Astrocyte (in vitro differentiated cells and primary cell): ENCODE measurements around the gene EPB41L3. TPM values are rescaled to one million over a fixed set of nuclear protein-coding genes. Genes with fewer than 3 reads are reported as not detected.
"Not testable (repeated sequence)": the region's sequence is repeated elsewhere in the genome, so short reads cannot be mapped to it uniquely, and the experiment has no call there.

Source experiments
- DNase-seq: peaks from one replicate; pipeline ENCODE4 v3.0.0-alpha.2; 2010; ENCODE audit warnings: low read depth
- FAIRE-seq: peaks from 2 replicates; lab custom pipeline; 2011; peaks lifted over from hg19 to GRCh38; lab: Jason Lieb, UNC
- H2AFZ ChIP-seq: 2 replicates; pipeline ENCODE4 v1.6.0; 2012; ENCODE audit warnings: low read depth, low read length, inconsistent platforms
- H3K27ac ChIP-seq: 2 replicates; pipeline ENCODE4 v1.5.1; 2011; ENCODE audit warnings: low read depth, low read length, inconsistent platforms
- H3K27me3 ChIP-seq: 2 replicates; pipeline ENCODE4 v1.6.0; 2011; ENCODE audit warnings: low read length, inconsistent platforms; ENCODE audit not compliant: insufficient read depth
- H3K36me3 ChIP-seq: 2 replicates; pipeline ENCODE4 v1.5.1; 2011; ENCODE audit warnings: low read length, inconsistent platforms; ENCODE audit not compliant: insufficient read depth
- H3K4me1 ChIP-seq: 2 replicates; pipeline ENCODE4 v1.5.1; 2011; ENCODE audit warnings: low read length, inconsistent platforms; ENCODE audit not compliant: insufficient read depth
- H3K4me2 ChIP-seq: 2 replicates; pipeline ENCODE4 v1.6.0; 2012; ENCODE audit warnings: low read length, inconsistent platforms
- H3K4me3 ChIP-seq: 2 replicates; pipeline ENCODE4 v1.5.1; 2011; ENCODE audit warnings: low read depth, mild to moderate bottlenecking, low read length, inconsistent platforms; ENCODE audit not compliant: insufficient read depth
- H3K79me2 ChIP-seq: 2 replicates; pipeline ENCODE4 v1.6.0; 2012; ENCODE audit warnings: mild to moderate bottlenecking, low read length, inconsistent platforms; ENCODE audit not compliant: insufficient read depth
- H3K9ac ChIP-seq: 2 replicates; pipeline ENCODE4 v1.6.0; 2012; ENCODE audit warnings: mild to moderate bottlenecking, low read length, inconsistent platforms
- H3K9me3 ChIP-seq: 2 replicates; pipeline ENCODE4 v1.5.1; 2012; ENCODE audit warnings: low read depth, mild to moderate bottlenecking, low read length, inconsistent platforms; ENCODE audit not compliant: insufficient read depth
- H4K20me1 ChIP-seq: 2 replicates; pipeline ENCODE4 v1.6.0; 2012; ENCODE audit warnings: low read length, inconsistent platforms; ENCODE audit not compliant: insufficient read depth
- H3K27ac Mint-ChIP-seq: one replicate; pipeline ENCODE4 v1.8.0; 2021; ENCODE audit warnings: mild to moderate bottlenecking, mixed read lengths; ENCODE audit not compliant: unreplicated experiment
- H3K27me3 Mint-ChIP-seq: one replicate; pipeline ENCODE4 v1.8.0; 2021; ENCODE audit warnings: low read depth, mixed read lengths; ENCODE audit not compliant: unreplicated experiment
- H3K36me3 Mint-ChIP-seq: one replicate; pipeline ENCODE4 v1.8.0; 2021; ENCODE audit warnings: low read depth, mixed read lengths; ENCODE audit not compliant: unreplicated experiment
- H3K4me1 Mint-ChIP-seq: one replicate; pipeline ENCODE4 v1.8.0; 2021; ENCODE audit warnings: low read depth, mixed read lengths; ENCODE audit not compliant: unreplicated experiment
- H3K4me3 Mint-ChIP-seq: one replicate; pipeline ENCODE4 v1.8.0; 2021; ENCODE audit warnings: mild to moderate bottlenecking, moderate library complexity, mixed read lengths; ENCODE audit not compliant: unreplicated experiment
- H3K9me3 Mint-ChIP-seq: one replicate; pipeline ENCODE4 v1.8.0; 2021; ENCODE audit warnings: mild to moderate bottlenecking, mixed read lengths; ENCODE audit not compliant: unreplicated experiment
- EZH2 ChIP-seq: IDR thresholded peaks from 2 replicates; pipeline ENCODE4 v1.6.1; 2012; ENCODE audit warnings: mild to moderate bottlenecking, low read length, inconsistent platforms; ENCODE audit not compliant: insufficient read depth
- total RNA-seq: library from RNA; stranded (reverse); gene quantifications from 2 replicates; pipeline ENCODE4 v1.2.1, GENCODE V29; 2021
- TF ChIP-seq, protein P1 (sequence below): IDR thresholded peaks from 2 replicates; pipeline ENCODE4 v1.5.1; 2011; ENCODE audit warnings: low read depth, mild to moderate bottlenecking, inconsistent platforms, low read length, moderate library complexity; ENCODE audit not compliant: insufficient read depth

EPB41L3 gene
- total RNA-seq, 1 donor from 2014 or later = 97.0 TPM

- Mint-ChIP-seq H3K4me1 (peaks cover 65% of the 10 kb centered on the region), H3K27me3 (no peaks in the 10 kb centered on the region), H3K4me3 (no peak overlapping the region), H3K9me3 (no peaks in the 10 kb centered on the region), H3K36me3 (peaks cover 2% of the 10 kb centered on the region), H3K27ac (no peak overlapping the region)
- TF ChIP-seq, protein P1, sequence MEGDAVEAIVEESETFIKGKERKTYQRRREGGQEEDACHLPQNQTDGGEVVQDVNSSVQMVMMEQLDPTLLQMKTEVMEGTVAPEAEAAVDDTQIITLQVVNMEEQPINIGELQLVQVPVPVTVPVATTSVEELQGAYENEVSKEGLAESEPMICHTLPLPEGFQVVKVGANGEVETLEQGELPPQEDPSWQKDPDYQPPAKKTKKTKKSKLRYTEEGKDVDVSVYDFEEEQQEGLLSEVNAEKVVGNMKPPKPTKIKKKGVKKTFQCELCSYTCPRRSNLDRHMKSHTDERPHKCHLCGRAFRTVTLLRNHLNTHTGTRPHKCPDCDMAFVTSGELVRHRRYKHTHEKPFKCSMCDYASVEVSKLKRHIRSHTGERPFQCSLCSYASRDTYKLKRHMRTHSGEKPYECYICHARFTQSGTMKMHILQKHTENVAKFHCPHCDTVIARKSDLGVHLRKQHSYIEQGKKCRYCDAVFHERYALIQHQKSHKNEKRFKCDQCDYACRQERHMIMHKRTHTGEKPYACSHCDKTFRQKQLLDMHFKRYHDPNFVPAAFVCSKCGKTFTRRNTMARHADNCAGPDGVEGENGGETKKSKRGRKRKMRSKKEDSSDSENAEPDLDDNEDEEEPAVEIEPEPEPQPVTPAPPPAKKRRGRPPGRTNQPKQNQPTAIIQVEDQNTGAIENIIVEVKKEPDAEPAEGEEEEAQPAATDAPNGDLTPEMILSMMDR = no peak
- no peak for TF ChIP-seq EZH2
- peaks cover 15% of the 10 kb centered on the region for H4K20me1 ChIP-seq
- no peaks in the 10 kb centered on the region for H3K9me3 ChIP-seq
- no peak overlapping the region for H3K9ac ChIP-seq
- FAIRE-seq = peak; percentile 17
- no peak overlapping the region for H2AFZ ChIP-seq
- no peak overlapping the region for H3K27ac ChIP-seq
- no peak for DNase-seq
- H3K27me3 ChIP-seq = no peaks in the 10 kb centered on the region
- H3K4me1 ChIP-seq = peaks cover 12% of the 10 kb centered on the region
- H3K79me2 ChIP-seq = peaks cover 43% of the 10 kb centered on the region
- H3K36me3 ChIP-seq = no peaks in the 10 kb centered on the region
- no peak overlapping the region for H3K4me2 ChIP-seq
- no peak overlapping the region for H3K4me3 ChIP-seq
These were observed 28.6 kb downstream of the EPB41L3 start for GRCh38 chr18:5515011-5515784.

DNA sequence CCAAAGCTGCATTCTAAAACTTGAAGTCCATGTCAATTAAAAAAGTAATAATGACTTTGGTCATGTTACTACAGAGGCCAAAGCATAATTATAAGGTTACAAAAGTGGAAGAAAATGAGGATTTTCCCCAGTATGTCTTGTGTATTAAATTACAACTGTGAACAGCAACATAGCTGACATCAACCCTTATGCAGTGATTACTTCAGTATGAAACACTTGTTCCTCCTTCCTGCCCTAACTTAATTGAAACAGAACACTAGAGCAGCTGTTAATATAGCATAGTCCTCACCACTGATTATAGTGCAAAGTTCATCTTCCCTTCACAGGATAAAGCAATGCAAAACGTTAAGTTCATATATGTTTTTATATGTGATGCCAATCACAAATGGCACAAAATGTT is 29.9 kb downstream of the EPB41L3 start:
- TF ChIP-seq, protein P1 = no peak
- no peak for TF ChIP-seq EZH2
- H3K4me1 ChIP-seq = peaks cover 11% of the 10 kb centered on the region
- no peaks in the 10 kb centered on the region for H3K27me3 ChIP-seq
- Mint-ChIP-seq H3K27ac (no peak overlapping the region), H3K4me3 (no peak overlapping the region), H3K4me1 (peaks cover 66% of the 10 kb centered on the region), H3K27me3 (no peaks in the 10 kb centered on the region), H3K9me3 (no peaks in the 10 kb centered on the region), H3K36me3 (peaks cover 2% of the 10 kb centered on the region)
- FAIRE-seq = no peak
- H3K79me2 ChIP-seq = peaks cover 49% of the 10 kb centered on the region
- H3K4me2 ChIP-seq = no peak overlapping the region
- H3K9me3 ChIP-seq = no peaks in the 10 kb centered on the region
- peaks cover 15% of the 10 kb centered on the region for H4K20me1 ChIP-seq
- H3K9ac ChIP-seq = no peak overlapping the region
- H3K36me3 ChIP-seq = no peaks in the 10 kb centered on the region
- H2AFZ ChIP-seq = no peak overlapping the region
- no peak for DNase-seq
- H3K27ac ChIP-seq = no peak overlapping the region
- no peak overlapping the region for H3K4me3 ChIP-seq

DNA sequence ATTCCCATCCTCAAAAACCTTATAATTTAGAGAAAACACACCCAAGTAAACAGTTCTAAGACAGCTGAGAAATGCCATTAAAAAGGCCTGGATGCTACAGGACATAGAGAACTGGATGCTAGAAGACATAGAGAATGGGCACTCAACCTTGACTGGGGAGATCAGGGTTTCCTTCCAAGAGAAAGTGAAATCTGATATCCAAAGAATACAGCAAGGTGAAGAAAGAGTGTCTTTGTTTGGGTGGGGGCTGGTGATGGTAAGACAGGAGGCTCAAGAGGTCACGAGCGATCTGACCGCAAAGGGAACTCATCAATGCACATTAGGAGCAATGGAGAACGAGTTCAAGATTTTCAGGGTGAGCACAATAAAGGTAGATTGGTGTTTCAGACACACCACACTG is 31.6 kb downstream of the EPB41L3 start:
- Histone ChIP-seq H3K27ac (no peak overlapping the region), H3K9me3 (no peaks in the 10 kb centered on the region), H3K27me3 (no peaks in the 10 kb centered on the region), H4K20me1 (peaks cover 16% of the 10 kb centered on the region), H3K36me3 (no peaks in the 10 kb centered on the region), H3K4me3 (no peak overlapping the region), H3K4me2 (no peak overlapping the region), H3K9ac (no peak overlapping the region), H3K79me2 (peaks cover 53% of the 10 kb centered on the region), H2AFZ (no peak overlapping the region), H3K4me1 (peaks cover 7% of the 10 kb centered on the region)
- Mint-ChIP-seq H3K36me3 (no peaks in the 10 kb centered on the region), H3K4me3 (no peak overlapping the region), H3K4me1 (peaks cover 58% of the 10 kb centered on the region), H3K9me3 (no peaks in the 10 kb centered on the region), H3K27me3 (no peaks in the 10 kb centered on the region), H3K27ac (no peak overlapping the region)
- TF ChIP-seq, protein P1 = no peak
- TF ChIP-seq EZH2 = no peak
- DNase-seq (no peak), FAIRE-seq (no peak)

- not testable (repeated sequence) for H3K4me3 Mint-ChIP-seq, H3K36me3 ChIP-seq, H3K9me3 Mint-ChIP-seq, H3K27me3 ChIP-seq, H2AFZ ChIP-seq, FAIRE-seq, DNase-seq, H3K4me2 ChIP-seq, H3K36me3 Mint-ChIP-seq, H3K27me3 Mint-ChIP-seq, H3K4me1 ChIP-seq, H3K9ac ChIP-seq, H3K4me3 ChIP-seq, H3K27ac ChIP-seq, H3K9me3 ChIP-seq
- H4K20me1 ChIP-seq = peaks cover 16% of the 10 kb centered on the region
- H3K27ac Mint-ChIP-seq = peak overlapping the region; percentile 37
- peaks cover 52% of the 10 kb centered on the region for H3K79me2 ChIP-seq
- H3K4me1 Mint-ChIP-seq = peaks cover 58% of the 10 kb centered on the region
These were observed 32.3 kb downstream of the EPB41L3 start for GRCh38 chr18:5511541-5511940.
